GM23338 (cell line): Measurements from ENCODE around the gene NDOR1. TPM values are rescaled to one million over a fixed set of nuclear protein-coding genes. Genes with fewer than 3 reads are reported as not detected.

ENCODE experiments used
- ATAC-seq: fragments of 200-7000 bp; cut with Tn5 transposase; 3 replicates; pipeline ENCODE4 v1.9.1; 2020
- DNase-seq: peaks from one replicate; pipeline ENCODE4 v3.0.0-alpha.2; 2015; ENCODE audit warnings: low spot score
- H2AFZ ChIP-seq: fragments of 200-600 bp; sonication (generic); 2 replicates; pipeline ENCODE4 v1.8.0; 2016; ENCODE audit warnings: antibody characterized with exemption, mild to moderate bottlenecking, moderate library complexity
- H3F3A ChIP-seq: fragments of 200-600 bp; sonication (generic); replicated peaks from 2 replicates; pipeline ENCODE4 v1.8.0; 2017; ENCODE audit warnings: antibody characterized with exemption, mixed run types, low read depth
- H3K27ac ChIP-seq: fragments of 200-600 bp; sonication (generic); 2 replicates; pipeline ENCODE4 v1.6.1; 2016; ENCODE audit warnings: low read depth
- H3K27me3 ChIP-seq: fragments of 200-600 bp; sonication (generic); 2 replicates; pipeline ENCODE4 v1.8.0; 2016; ENCODE audit warnings: mild to moderate bottlenecking, mixed run types, moderate library complexity; ENCODE audit not compliant: insufficient read depth
- H3K36me3 ChIP-seq: fragments of 200-600 bp; sonication (generic); 2 replicates; pipeline ENCODE4 v1.8.0; 2016; ENCODE audit warnings: mild to moderate bottlenecking; ENCODE audit not compliant: insufficient read depth
- H3K4me1 ChIP-seq: fragments of 200-600 bp; sonication (generic); 2 replicates; pipeline ENCODE4 v1.8.0; 2016; ENCODE audit warnings: mild to moderate bottlenecking, moderate library complexity; ENCODE audit not compliant: insufficient read depth
- H3K4me2 ChIP-seq: fragments of 200-600 bp; sonication (generic); 2 replicates; pipeline ENCODE4 v1.7.1; 2017; ENCODE audit warnings: mixed run types
- H3K4me3 ChIP-seq: fragments of 200-600 bp; sonication (generic); 2 replicates; pipeline ENCODE4 v1.6.1; 2016; ENCODE audit warnings: mixed run types
- H3K79me2 ChIP-seq: fragments of 200-600 bp; sonication (generic); replicated peaks from 2 replicates; pipeline ENCODE4 v1.8.0; 2017; ENCODE audit warnings: mild to moderate bottlenecking; ENCODE audit not compliant: insufficient read depth
- H3K9me2 ChIP-seq: fragments of 200-600 bp; sonication (generic); 2 replicates; pipeline ENCODE4 v1.8.0; 2017; ENCODE audit not compliant: insufficient read depth
- H4K20me1 ChIP-seq: fragments of 200-600 bp; sonication (generic); replicated peaks from 2 replicates; pipeline ENCODE4 v1.8.0; 2017; ENCODE audit warnings: mild to moderate bottlenecking; ENCODE audit not compliant: insufficient read depth
- H3K27ac Mint-ChIP-seq: 2 replicates; pipeline ENCODE4 v1.8.0; 2020; ENCODE audit warnings: inconsistent platforms, mild to moderate bottlenecking, moderate library complexity, mixed read lengths
- H3K27me3 Mint-ChIP-seq: 3 replicates; pipeline ENCODE4 v1.8.0; 2022; ENCODE audit warnings: low read depth, mild to moderate bottlenecking, moderate library complexity, mixed read lengths, inconsistent platforms; ENCODE audit not compliant: insufficient read depth, poor library complexity
- H3K36me3 Mint-ChIP-seq: 3 replicates; pipeline ENCODE4 v1.8.0; 2021; ENCODE audit warnings: low read depth, mild to moderate bottlenecking, inconsistent platforms, moderate library complexity, mixed read lengths
- H3K4me1 Mint-ChIP-seq: 3 replicates; pipeline ENCODE4 v1.8.0; 2020; ENCODE audit warnings: mild to moderate bottlenecking, inconsistent platforms, mixed read lengths
- H3K4me3 Mint-ChIP-seq: 3 replicates; pipeline ENCODE4 v1.8.0; 2021; ENCODE audit warnings: moderate library complexity, mild to moderate bottlenecking, inconsistent platforms, mixed read lengths
- H3K9me3 Mint-ChIP-seq: 3 replicates; pipeline ENCODE4 v1.8.0; 2020; ENCODE audit warnings: moderate library complexity, mild to moderate bottlenecking, inconsistent platforms, mixed read lengths
- CREB1 ChIP-seq: fragments of 250-450 bp; sonication (Bioruptor Pico); IDR thresholded peaks from 2 replicates; pipeline ENCODE4 v1.5.0; 2020; ENCODE audit warnings: low read depth, mild to moderate bottlenecking, moderate library complexity
- CTCF ChIP-seq, 2 experiments: fragments of 200-600 bp in 1 of 2; sonication (generic) in 1 of 2; conservative IDR thresholded peaks; 2 replicates each; pipeline versions ENCODE4 v1.5.1 to v1.6.1; 2016 to 2017; ENCODE audit warnings: antibody characterized with exemption in 2 of 2, low read depth in 2 of 2, mild to moderate bottlenecking in 2 of 2, moderate library complexity in 1 of 2
- EZH2 ChIP-seq: fragments of 200-600 bp; sonication (generic); IDR thresholded peaks from one replicate; pipeline ENCODE4 v1.8.0; 2017; ENCODE audit warnings: antibody characterized with exemption, mild to moderate bottlenecking, low read depth; ENCODE audit not compliant: unreplicated experiment
- EZH2phosphoT487 ChIP-seq: fragments of 200-600 bp; sonication (generic); IDR thresholded peaks from one replicate; pipeline ENCODE4 v1.8.1; 2018; ENCODE audit warnings: antibody characterized with exemption; ENCODE audit not compliant: unreplicated experiment
- NANOG ChIP-seq: IDR thresholded peaks from 2 replicates; pipeline ENCODE4 v1.6.1; 2016; ENCODE audit warnings: antibody characterized with exemption, borderline replicate concordance
- POLR2AphosphoS5 ChIP-seq: IDR thresholded peaks from 2 replicates; pipeline ENCODE4 v1.6.1; 2016; ENCODE audit warnings: antibody characterized with exemption, low read depth
- REST ChIP-seq: IDR thresholded peaks from one replicate; pipeline ENCODE4 v1.6.1; 2018; ENCODE audit warnings: antibody characterized with exemption; ENCODE audit not compliant: unreplicated experiment
- STAT1 ChIP-seq: IDR thresholded peaks from one replicate; pipeline ENCODE4 v1.6.1; 2016; ENCODE audit warnings: antibody characterized with exemption; ENCODE audit not compliant: unreplicated experiment
- ZNF462 ChIP-seq: fragments of 250-450 bp; sonication (Bioruptor Pico); IDR thresholded peaks from 2 replicates; pipeline ENCODE4 v1.5.0; 2020; ENCODE audit warnings: mild to moderate bottlenecking, moderate library complexity
- polyA plus RNA-seq: library from polyadenylated mRNA; unstranded; fragments of >200 nt; fragmentation: Nextera tagmentation; extraction: Ambion mirVana; gene quantifications from 2 replicates; pipeline ENCODE4 v1.2.1, GENCODE V29; 2016
- total RNA-seq: library from RNA; depleted of rRNA; stranded (reverse); fragments of >200 nt; shearing (Covaris generic); gene quantifications from 2 replicates; pipeline ENCODE4 v1.2.3, GENCODE V29; 2014

The NDOR1 gene
- total and polyA plus RNA-seq, 2 experiments from 2014 or later, result 19.4 to 38.1 TPM

- H3K27me3 Mint-ChIP-seq, result peaks cover 6% of the 10 kb centered on the region
- H3K79me2 ChIP-seq, result peaks cover 47% of the 10 kb centered on the region
- H3K27ac Mint-ChIP-seq, result no peak overlapping the region
Observed at GRCh38 chr9:137194388-137194787, 11.1 kb upstream of the NDOR1 start.

GRCh38 chr9:137194909-137195308 lies 10.6 kb upstream of the NDOR1 start:
- Mint-ChIP-seq H3K4me1 (peaks cover 16% of the 10 kb centered on the region), H3K9me3 (no peaks in the 10 kb centered on the region; the same call in 2 of the 3 replicates), H3K27me3 (peaks cover 6% of the 10 kb centered on the region), H3K4me3 (no peak overlapping the region), H3K36me3 (peaks cover 5% of the 10 kb centered on the region; the same call in 2 of the 3 replicates), H3K27ac (no peak overlapping the region)
- H3K36me3 ChIP-seq, result no peaks in the 10 kb centered on the region
- ATAC-seq (peak; percentile 35), DNase-seq (no peak)
- no peaks in the 10 kb centered on the region for H3K9me2 ChIP-seq
- H3K27me3 ChIP-seq, result no peaks in the 10 kb centered on the region
- H3K27ac ChIP-seq, result no peak overlapping the region
- no peaks in the 10 kb centered on the region for H3F3A ChIP-seq
- no peak overlapping the region for H3K4me2 ChIP-seq
- peaks cover 6% of the 10 kb centered on the region; the same call in 1 of the 2 replicates for H3K4me1 ChIP-seq
- no peak overlapping the region for H2AFZ ChIP-seq
- peaks cover 45% of the 10 kb centered on the region for H3K79me2 ChIP-seq
- no peaks in the 10 kb centered on the region; the same call in 1 of the 2 replicates for H4K20me1 ChIP-seq
- no peak overlapping the region for H3K4me3 ChIP-seq
- TF ChIP-seq POLR2AphosphoS5 (no peak), ZNF462 (CRISPR knock-in tag) (no peak), REST (no peak), EZH2 (no peak)

More at GRCh38 chr9:137194388-137194787, 11.1 kb upstream of the NDOR1 start:
- no peak for TF ChIP-seq STAT1
- TF ChIP-seq CTCF (conservative IDR thresholded peaks at IDR 0.05; ENCODE audit: low read depth in 2 of 2), result no peak
- TF ChIP-seq NANOG, result no peak
- no peak for TF ChIP-seq CREB1 (CRISPR knock-in tag)
- TF ChIP-seq EZH2phosphoT487, result no peak
- Histone ChIP-seq H3F3A (no peaks in the 10 kb centered on the region), H4K20me1 (no peaks in the 10 kb centered on the region; the same call in 1 of the 2 replicates), H3K4me1 (peaks cover 9% of the 10 kb centered on the region), H3K9me2 (no peaks in the 10 kb centered on the region), H3K27ac (no peak overlapping the region), H3K4me2 (no peak overlapping the region), H3K4me3 (no peak overlapping the region), H3K27me3 (no peaks in the 10 kb centered on the region), H2AFZ (no peak overlapping the region), H3K36me3 (no peaks in the 10 kb centered on the region)
- Mint-ChIP-seq H3K4me3 (no peak overlapping the region), H3K36me3 (peaks cover 5% of the 10 kb centered on the region), H3K4me1 (peaks cover 17% of the 10 kb centered on the region), H3K9me3 (no peaks in the 10 kb centered on the region; the same call in 2 of the 3 replicates)
- peak; percentile 6; the same call in 2 of the 3 replicates for ATAC-seq
- no peak for DNase-seq
